Pancreas (tissue), 10 donors: ENCODE data around the gene RFX3. TPM values are rescaled to one million over a fixed set of nuclear protein-coding genes. Genes with fewer than 3 reads are reported as not detected.

Experiments
- ATAC-seq, 4 donors: fragments of 200-7000 bp; cut with Tn5 transposase; one replicate each; pipeline versions ENCODE4 v1.8.0 to v1.9.1; 2020; ENCODE audit warnings: mild to moderate bottlenecking in 4 of 4, moderate library complexity in 4 of 4
- DNase-seq, 6 donors: peaks; one replicate each; pipeline ENCODE4 v3.0.0-alpha.2; 2020
- FAIRE-seq: peaks from 2 replicates; lab custom pipeline; 2012; peaks lifted over from hg19 to GRCh38; lab: Jason Lieb, UNC
- H3K27ac ChIP-seq, 4 donors: fragments of 200-600 bp; sonication (generic); 1 replicate in 3 of 4; 2 replicates in 1 of 4; pipeline versions ENCODE4 v1.5.0 to v1.8.0; 2020
- H3K27me3 ChIP-seq, 4 donors: fragments of 200-600 bp; one replicate each; pipeline ENCODE4 v1.8.0; 2021
- H3K36me3 ChIP-seq, 3 donors: fragments of 200-600 bp; sonication (generic) in 1 of 3; one replicate each; pipeline versions ENCODE4 v1.5.0 to v1.8.0; 2020 to 2021
- H3K4me1 ChIP-seq, 3 donors: fragments of 200-600 bp; one replicate each; pipeline ENCODE4 v1.8.0; 2021
- H3K4me3 ChIP-seq, 4 donors: fragments of 200-600 bp; sonication (generic) in 2 of 4; one replicate each; pipeline versions ENCODE4 v1.5.0 to v1.8.0; 2020 to 2021
- H3K9me3 ChIP-seq, 4 donors: fragments of 200-600 bp; one replicate each; pipeline ENCODE4 v1.8.0; 2021
- WGBS, 2 donors: extraction: QIAGEN DNeasy Blood & Tissue Kit; methylation state at CpG; one replicate each; pipeline ENCODE4 v1.1.7; 2013; 5-methylcytosine and 5-hydroxymethylcytosine counted together
- intact Hi-C, 3 donors: fragments of 100-400 bp; cut with DNase I; formaldehyde crosslinking; loops; one replicate each; pipeline versions ENCODE4 v1.11.1 to v1.14.2; 2022
- polyA plus RNA-seq, 2 donors: library from polyadenylated mRNA; stranded (reverse); fragments of 200-250 nt; gene quantifications; one replicate each; pipeline ENCODE4 v1.2.3, GENCODE V29; 2013
- total RNA-seq, 6 donors: library from RNA; stranded (reverse); fragmentation: NEBNext Ultra II Directional in 4 of 6; extraction: Animal tissue kit (Norgen Biotek cat#: 25700) in 4 of 6; gene quantifications; one replicate each; pipeline versions ENCODE4 v1.2.1 to v1.2.4, GENCODE V29; 2021 to 2023
- TF ChIP-seq, protein P1 (sequence below), 4 donors: fragments of 200-600 bp; sonication (generic) in 3 of 4; IDR thresholded peaks; one replicate each; pipeline versions ENCODE4 v1.5.0 to v1.8.0; 2021; ENCODE audit warnings: antibody characterized with exemption in 4 of 4
- donor health status: healthy with polysubstance abuse.
- donor health status: DM: no; HTN: no; CAD: no; lungs with moderate emphysema.
- donor health status: DM: no; HTN: no; CAD: no.
- donor health status: control.
- donor health status: control.
- donor health status: Bipolar disorder and iron deficiency.
- donor health status: DM: yes; HTN: yes; CAD: no.
- donor health status: DM: no; HTN: no; CAD: no.
- donor health status: DM: no; HTN: no; CAD: no.
- donor health status: DM: yes; HTN: yes; CAD: no.

RFX3 gene
- total and polyA plus RNA-seq, 8 donors: 1.2 to 12.2 (median 5.0) TPM

DNA sequence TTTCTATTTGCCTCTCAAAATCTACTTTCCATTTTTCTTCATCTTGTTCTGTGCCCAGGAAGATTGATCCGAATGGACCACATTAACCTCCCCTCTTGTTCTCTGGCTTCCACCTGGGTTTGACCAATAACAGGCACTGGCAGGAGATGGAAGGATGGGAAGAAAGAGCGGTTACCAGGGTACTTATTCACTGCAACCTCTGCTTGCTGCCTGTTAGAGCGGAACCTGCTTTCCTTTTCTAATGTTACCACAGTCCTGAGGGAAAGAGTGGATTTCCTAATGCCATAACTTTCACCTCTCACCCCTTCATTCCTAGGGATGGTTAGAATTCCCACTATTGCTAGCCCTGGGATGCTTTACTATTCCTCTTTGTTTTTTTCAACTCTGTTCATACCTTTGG is 262.1 kb downstream of the RFX3 start:
- Histone ChIP-seq H3K36me3 (no peaks in the 10 kb centered on the region), H3K27me3 (no peaks in the 10 kb centered on the region), H3K4me1 (no peaks in the 10 kb centered on the region), H3K9me3 (no peaks in the 10 kb centered on the region), H3K4me3 (no peak overlapping the region), H3K27ac (no peak overlapping the region)
- no peak for FAIRE-seq
- 94 to 98% methylated on average over 3 of the region's 3 CpGs for WGBS, 2 donors
- intact Hi-C loops: no loop called here
- TF ChIP-seq, protein P1, sequence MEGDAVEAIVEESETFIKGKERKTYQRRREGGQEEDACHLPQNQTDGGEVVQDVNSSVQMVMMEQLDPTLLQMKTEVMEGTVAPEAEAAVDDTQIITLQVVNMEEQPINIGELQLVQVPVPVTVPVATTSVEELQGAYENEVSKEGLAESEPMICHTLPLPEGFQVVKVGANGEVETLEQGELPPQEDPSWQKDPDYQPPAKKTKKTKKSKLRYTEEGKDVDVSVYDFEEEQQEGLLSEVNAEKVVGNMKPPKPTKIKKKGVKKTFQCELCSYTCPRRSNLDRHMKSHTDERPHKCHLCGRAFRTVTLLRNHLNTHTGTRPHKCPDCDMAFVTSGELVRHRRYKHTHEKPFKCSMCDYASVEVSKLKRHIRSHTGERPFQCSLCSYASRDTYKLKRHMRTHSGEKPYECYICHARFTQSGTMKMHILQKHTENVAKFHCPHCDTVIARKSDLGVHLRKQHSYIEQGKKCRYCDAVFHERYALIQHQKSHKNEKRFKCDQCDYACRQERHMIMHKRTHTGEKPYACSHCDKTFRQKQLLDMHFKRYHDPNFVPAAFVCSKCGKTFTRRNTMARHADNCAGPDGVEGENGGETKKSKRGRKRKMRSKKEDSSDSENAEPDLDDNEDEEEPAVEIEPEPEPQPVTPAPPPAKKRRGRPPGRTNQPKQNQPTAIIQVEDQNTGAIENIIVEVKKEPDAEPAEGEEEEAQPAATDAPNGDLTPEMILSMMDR (IDR thresholded peaks at IDR 0.05): no peak
- no peak for ATAC-seq
- DNase-seq: no peak

DNA sequence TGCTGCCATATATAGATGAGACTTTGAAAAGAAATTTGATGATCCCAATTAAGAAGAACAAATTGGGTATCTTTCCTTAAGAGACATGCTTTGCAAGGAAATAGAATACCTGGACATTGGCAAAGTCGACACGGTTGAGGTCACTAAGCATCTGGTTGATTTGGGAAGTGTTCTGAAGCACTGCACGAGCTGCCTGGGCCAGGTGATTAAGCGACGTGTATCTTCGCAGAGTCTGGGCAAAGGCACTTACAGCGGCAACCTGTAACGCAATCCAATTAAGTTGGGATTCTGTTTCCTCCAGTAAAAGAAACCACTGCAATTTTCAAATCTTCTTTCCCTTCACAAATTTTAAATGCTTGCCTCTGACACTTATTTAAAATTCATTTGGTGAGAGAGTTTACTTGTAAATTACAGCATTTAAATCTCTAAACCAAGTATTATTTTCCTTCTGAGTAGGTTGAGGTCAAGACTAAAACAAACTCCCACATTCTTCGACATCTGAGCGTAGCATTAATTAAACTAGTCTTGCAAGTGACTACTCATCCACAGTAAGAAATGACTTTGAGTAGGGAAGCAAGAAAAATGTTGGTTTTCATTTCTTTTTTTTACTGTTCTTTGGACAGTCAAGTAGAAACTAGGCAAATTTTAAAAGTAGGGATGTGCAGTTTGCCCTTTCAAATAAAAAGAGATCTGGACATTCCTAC is 262.8 kb downstream of the RFX3 start:
- H3K27ac ChIP-seq: no peak overlapping the region
- FAIRE-seq (no peak), ATAC-seq (no peak), DNase-seq (no peak)
- TF ChIP-seq, protein P1 (IDR thresholded peaks at IDR 0.05): no peak
- H3K27me3 ChIP-seq: no peaks in the 10 kb centered on the region
- 94 to 95% methylated on average over 10 of the region's 10 CpGs for WGBS, 2 donors
- no peaks in the 10 kb centered on the region for H3K9me3 ChIP-seq
- no peaks in the 10 kb centered on the region for H3K36me3 ChIP-seq
- H3K4me3 ChIP-seq: no peak overlapping the region
- no peaks in the 10 kb centered on the region for H3K4me1 ChIP-seq
- intact Hi-C loops: no loop called here

DNA sequence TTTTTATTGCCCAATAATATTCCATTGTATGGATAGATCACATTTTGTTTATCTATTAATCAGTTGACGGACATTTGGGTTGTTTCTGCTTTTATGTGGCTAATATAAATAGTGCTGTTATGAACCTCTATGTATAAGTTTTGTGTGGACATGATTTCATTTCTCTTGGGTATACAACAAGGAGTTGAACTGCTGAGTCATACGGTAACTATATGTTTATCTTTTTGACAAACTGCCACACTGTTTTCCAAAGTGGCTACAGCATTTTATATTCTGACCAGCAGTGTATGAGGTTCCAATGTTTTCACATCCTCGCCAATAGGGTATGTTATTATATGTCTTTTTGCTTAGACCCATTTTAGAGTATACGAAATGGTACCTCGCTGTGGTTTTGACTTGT is 264.3 kb downstream of the RFX3 start:
- Histone ChIP-seq H3K4me3 (no peak overlapping the region), H3K4me1 (no peaks in the 10 kb centered on the region), H3K9me3 (no peaks in the 10 kb centered on the region), H3K36me3 (no peaks in the 10 kb centered on the region), H3K27me3 (no peaks in the 10 kb centered on the region), H3K27ac (no peak overlapping the region)
- WGBS, 2 donors: 95 to 97% methylated on average over 5 of the region's 5 CpGs
- DNase-seq: no peak
- intact Hi-C loops: no loop called here
- no peak for ATAC-seq
- TF ChIP-seq, protein P1 (IDR thresholded peaks at IDR 0.05): no peak
- no peak for FAIRE-seq

DNA sequence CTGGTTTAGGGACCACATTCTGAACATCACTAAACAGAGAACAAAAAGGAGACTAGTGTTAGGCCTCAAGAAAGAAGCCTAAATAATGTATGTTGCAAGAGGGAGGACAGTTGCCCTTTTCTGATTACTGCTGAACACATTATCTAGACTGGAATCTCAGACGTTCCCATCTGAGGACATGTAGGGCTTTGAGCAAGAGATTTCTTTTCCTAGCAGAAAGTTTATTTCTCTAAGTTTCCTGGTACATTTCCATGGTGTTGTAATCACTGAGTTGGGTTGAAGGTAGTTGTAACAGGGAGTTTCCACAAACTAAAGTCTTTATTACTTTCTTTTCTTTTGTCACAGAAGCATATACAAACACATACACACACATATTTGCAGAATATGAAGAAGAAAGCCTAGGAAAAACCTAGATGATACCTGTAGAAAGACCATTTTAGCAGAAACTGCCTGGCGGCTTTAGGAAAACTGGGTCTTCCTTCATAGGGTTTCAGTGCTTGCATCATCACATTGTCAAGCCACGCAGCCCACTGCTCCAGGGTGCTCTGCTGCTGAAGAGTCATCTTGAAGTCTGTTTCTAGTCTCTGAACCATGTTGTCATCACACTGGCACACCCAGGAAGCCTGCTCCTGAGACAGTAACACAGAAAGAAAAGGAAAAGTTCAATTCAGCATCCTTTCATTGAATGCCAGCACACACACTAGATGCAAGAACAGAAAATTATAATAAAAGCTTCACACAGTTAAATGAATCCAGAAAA is 269.1 kb downstream of the RFX3 start:
- FAIRE-seq (no peak), DNase-seq (no peak), ATAC-seq (no peak)
- H3K9me3 ChIP-seq: no peaks in the 10 kb centered on the region
- H3K4me3 ChIP-seq: no peak overlapping the region
- H3K27ac ChIP-seq: no peak overlapping the region
- 87 to 88% methylated on average over 3 of the region's 3 CpGs for WGBS, 2 donors
- H3K27me3 ChIP-seq: no peaks in the 10 kb centered on the region
- no peaks in the 10 kb centered on the region for H3K36me3 ChIP-seq
- intact Hi-C loops: no loop called here
- TF ChIP-seq, protein P1 (IDR thresholded peaks at IDR 0.05): no peak
- H3K4me1 ChIP-seq: no peaks in the 10 kb centered on the region

DNA sequence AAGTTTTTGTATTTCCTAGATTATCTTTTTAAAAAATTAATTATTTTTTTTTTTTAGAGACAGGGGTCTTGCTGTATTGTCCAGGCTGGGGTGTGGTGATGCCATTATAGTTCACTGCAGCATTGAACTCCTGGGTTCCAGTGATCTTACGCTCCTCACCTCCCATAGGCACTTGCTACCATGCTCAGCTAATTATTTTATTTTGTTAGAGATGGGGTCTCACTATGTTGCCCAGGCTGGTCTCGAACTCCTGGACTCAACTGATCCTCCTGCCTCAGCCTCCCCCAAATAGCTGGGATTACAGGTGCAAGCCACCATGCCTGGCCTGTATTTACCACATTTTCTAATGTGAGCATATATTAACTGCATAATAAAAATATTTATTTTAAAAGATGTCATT is 274.5 kb downstream of the RFX3 start:
- WGBS, 2 donors: 72 to 100% methylated on average over 2 of the region's 2 CpGs
- intact Hi-C loops: no loop called here
- Histone ChIP-seq H3K9me3 (no peaks in the 10 kb centered on the region), H3K36me3 (no peaks in the 10 kb centered on the region), H3K4me1 (no peaks in the 10 kb centered on the region), H3K27me3 (no peaks in the 10 kb centered on the region), H3K4me3 (no peak overlapping the region), H3K27ac (no peak overlapping the region)
- no peak for ATAC-seq
- TF ChIP-seq, protein P1 (IDR thresholded peaks at IDR 0.05): no peak
- DNase-seq: no peak
- FAIRE-seq: no peak
